ENCODE measurements around the gene PRRG2. TPM values are rescaled to one million over a fixed set of nuclear protein-coding genes. Genes with fewer than 3 reads are reported as not detected.

Gene PRRG2
- total RNA-seq, 6 experiments from 2014 or later: 0.33 to 0.69 (median 0.42) TPM

DNA sequence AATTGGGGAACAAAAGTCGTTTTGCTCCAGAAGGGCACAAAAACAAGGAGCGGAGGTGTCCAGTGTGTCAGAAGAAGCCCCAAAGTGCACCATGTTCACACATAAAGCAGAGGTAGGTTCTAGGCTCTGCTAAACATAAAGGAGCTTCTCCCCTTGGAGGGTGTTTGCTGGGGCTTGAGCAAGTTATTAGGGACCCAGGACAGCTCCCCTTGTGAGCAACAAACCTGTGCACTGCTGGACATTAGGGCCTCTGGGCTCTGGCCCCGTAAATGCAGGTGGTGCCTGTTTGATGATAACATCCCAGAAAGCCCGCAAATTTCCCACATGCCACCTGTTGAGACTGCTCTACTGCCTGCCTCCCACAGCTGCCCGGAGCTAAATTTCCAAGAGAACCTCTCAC, 42.5 kb upstream of the PRRG2 start:
- Mint-ChIP-seq H3K9me3 (no peaks in the 10 kb centered on the region), H3K4me1 (ENCODE audit: low read depth) (peaks cover 5% of the 10 kb centered on the region; the same call in 1 of the 2 replicates), H3K36me3 (ENCODE audit: low read depth) (peaks cover 17% of the 10 kb centered on the region; the same call in 1 of the 2 replicates), H3K27ac (no peak overlapping the region), H3K27me3 (ENCODE audit: insufficient read depth) (peaks cover 4% of the 10 kb centered on the region; the same call in 1 of the 2 replicates), H3K4me3 (no peak overlapping the region)
- TF ChIP-seq, protein P1, sequence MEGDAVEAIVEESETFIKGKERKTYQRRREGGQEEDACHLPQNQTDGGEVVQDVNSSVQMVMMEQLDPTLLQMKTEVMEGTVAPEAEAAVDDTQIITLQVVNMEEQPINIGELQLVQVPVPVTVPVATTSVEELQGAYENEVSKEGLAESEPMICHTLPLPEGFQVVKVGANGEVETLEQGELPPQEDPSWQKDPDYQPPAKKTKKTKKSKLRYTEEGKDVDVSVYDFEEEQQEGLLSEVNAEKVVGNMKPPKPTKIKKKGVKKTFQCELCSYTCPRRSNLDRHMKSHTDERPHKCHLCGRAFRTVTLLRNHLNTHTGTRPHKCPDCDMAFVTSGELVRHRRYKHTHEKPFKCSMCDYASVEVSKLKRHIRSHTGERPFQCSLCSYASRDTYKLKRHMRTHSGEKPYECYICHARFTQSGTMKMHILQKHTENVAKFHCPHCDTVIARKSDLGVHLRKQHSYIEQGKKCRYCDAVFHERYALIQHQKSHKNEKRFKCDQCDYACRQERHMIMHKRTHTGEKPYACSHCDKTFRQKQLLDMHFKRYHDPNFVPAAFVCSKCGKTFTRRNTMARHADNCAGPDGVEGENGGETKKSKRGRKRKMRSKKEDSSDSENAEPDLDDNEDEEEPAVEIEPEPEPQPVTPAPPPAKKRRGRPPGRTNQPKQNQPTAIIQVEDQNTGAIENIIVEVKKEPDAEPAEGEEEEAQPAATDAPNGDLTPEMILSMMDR (IDR thresholded peaks at IDR 0.05): no peak
- DNase-seq: no peak

DNA sequence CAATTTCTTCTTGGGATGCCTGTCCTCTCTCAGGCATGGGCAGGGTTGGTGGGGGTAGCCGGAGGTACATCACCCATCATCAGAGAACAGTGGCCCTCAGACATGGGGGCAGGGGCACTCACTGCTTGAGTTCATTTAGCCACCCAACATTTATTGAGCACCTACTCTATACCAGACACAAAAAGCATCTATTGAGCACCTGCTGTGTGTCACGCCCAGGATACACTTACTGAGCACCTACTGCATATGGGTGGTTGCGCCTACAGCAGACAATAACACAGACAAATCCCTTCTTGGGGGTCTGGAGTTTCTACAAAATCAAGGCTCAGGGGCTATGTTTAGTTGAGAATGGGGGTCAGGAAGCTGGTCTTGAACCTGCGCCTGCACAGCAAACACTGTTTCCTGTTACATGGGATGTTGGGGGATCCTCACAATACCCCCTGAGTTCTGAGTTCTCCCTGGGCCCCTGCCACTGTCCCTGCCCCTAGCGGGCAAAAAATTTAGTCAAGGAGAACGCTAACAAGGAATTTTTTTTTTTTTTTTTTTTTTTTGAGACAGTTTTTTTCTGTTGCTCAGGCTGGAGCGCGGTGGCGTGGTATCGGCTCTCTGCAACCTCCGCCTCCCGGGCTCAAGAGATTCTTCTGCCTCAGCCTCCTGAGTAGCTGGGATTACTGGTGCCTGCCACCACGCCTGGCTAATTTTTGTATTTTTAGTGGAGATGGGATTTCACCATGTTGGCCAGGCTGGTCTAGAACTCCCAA, 41.7 kb upstream of the PRRG2 start:
- peaks cover 15% of the 10 kb centered on the region; the same call in 1 of the 2 replicates for H3K36me3 Mint-ChIP-seq (ENCODE audit: low read depth)
- TF ChIP-seq, protein P1 (IDR thresholded peaks at IDR 0.05): no peak
- no peaks in the 10 kb centered on the region for H3K9me3 Mint-ChIP-seq
- peaks cover 1% of the 10 kb centered on the region; the same call in 1 of the 2 replicates for H3K27me3 Mint-ChIP-seq (ENCODE audit: insufficient read depth)
- no peak overlapping the region for H3K27ac Mint-ChIP-seq
- no peak for DNase-seq
- peaks cover 4% of the 10 kb centered on the region; the same call in 1 of the 2 replicates for H3K4me1 Mint-ChIP-seq (ENCODE audit: low read depth)
- H3K4me3 Mint-ChIP-seq: no peak overlapping the region

DNA sequence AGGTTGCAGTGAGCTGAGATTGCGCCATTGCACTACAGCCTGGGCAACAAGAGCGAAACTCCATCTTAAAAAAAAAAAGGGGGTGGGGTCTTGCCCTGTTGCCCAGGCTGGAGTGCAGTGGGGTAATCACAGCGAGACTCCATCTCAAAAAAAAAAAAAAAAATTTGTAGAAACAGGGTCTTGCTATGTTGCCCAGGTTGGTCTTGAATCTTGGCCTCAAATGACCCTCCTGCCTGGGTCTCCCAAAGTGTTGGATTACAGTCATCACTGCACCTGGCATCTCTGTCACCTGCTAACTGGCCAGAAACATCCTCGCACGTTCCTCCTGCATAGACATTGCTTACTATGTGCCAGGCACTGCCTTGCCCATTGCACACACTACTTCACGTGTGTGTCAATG, 39.2 kb upstream of the PRRG2 start:
- Mint-ChIP-seq H3K4me3 (no peak overlapping the region), H3K4me1 (ENCODE audit: low read depth) (peaks cover 4% of the 10 kb centered on the region), H3K9me3 (no peaks in the 10 kb centered on the region), H3K27me3 (ENCODE audit: insufficient read depth) (peaks cover 3% of the 10 kb centered on the region; the same call in 1 of the 2 replicates), H3K36me3 (ENCODE audit: low read depth) (peaks cover 5% of the 10 kb centered on the region; the same call in 1 of the 2 replicates), H3K27ac (no peak overlapping the region)
- no peak for DNase-seq
- TF ChIP-seq, protein P1 (IDR thresholded peaks at IDR 0.05): no peak

DNA sequence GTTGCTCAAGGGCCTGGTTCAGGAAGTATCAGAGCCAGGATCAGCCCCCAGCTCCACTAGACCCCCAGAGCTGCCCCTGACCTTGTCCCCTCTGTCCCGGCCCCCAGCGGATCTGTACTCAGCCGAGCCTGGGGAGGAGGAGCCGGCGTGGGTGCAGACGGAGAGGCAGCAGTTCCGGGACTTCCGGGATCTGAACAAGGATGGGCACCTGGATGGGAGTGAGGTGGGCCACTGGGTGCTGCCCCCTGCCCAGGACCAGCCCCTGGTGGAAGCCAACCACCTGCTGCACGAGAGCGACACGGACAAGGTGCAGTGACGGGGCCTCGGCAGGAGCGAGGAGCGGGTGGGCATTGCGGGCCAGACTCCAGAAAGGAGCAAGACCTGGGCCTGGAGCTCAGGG, 38.7 kb upstream of the PRRG2 start:
- no peak overlapping the region for H3K4me3 Mint-ChIP-seq
- no peaks in the 10 kb centered on the region for H3K9me3 Mint-ChIP-seq
- H3K27ac Mint-ChIP-seq: no peak overlapping the region
- peaks cover 3% of the 10 kb centered on the region; the same call in 1 of the 2 replicates for H3K27me3 Mint-ChIP-seq (ENCODE audit: insufficient read depth)
- no peak for DNase-seq
- H3K4me1 Mint-ChIP-seq (ENCODE audit: low read depth): peaks cover 6% of the 10 kb centered on the region
- H3K36me3 Mint-ChIP-seq (ENCODE audit: low read depth): peaks cover 5% of the 10 kb centered on the region; the same call in 1 of the 2 replicates
- TF ChIP-seq, protein P1 (IDR thresholded peaks at IDR 0.05): no peak

DNA sequence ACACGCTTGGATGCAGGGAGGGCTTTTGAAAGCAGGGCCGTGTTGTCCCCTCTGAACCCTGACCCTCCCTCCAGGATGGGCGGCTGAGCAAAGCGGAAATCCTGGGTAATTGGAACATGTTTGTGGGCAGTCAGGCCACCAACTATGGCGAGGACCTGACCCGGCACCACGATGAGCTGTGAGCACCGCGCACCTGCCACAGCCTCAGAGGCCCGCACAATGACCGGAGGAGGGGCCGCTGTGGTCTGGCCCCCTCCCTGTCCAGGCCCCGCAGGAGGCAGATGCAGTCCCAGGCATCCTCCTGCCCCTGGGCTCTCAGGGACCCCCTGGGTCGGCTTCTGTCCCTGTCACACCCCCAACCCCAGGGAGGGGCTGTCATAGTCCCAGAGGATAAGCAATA, 38.1 kb upstream of the PRRG2 start:
- Mint-ChIP-seq H3K4me1 (ENCODE audit: low read depth) (peaks cover 6% of the 10 kb centered on the region), H3K27me3 (ENCODE audit: insufficient read depth) (peaks cover 3% of the 10 kb centered on the region; the same call in 1 of the 2 replicates), H3K9me3 (no peaks in the 10 kb centered on the region), H3K36me3 (ENCODE audit: low read depth) (peaks cover 5% of the 10 kb centered on the region; the same call in 1 of the 2 replicates), H3K27ac (no peak overlapping the region), H3K4me3 (no peak overlapping the region)
- TF ChIP-seq, protein P1 (IDR thresholded peaks at IDR 0.05): no peak
- no peak for DNase-seq

Data from HFFc6 (cell line).